Spleen (tissue), 7 donors: Measurements from ENCODE around the gene SIGLECL1.

Experiments
- CTCF ChIP-seq, 11 experiments: fragments of 200-600 bp in 7 of 11; fragments of 450-650 bp in 4 of 11; sonication (generic) in 4 of 11; IDR thresholded peaks in 8 of 11; conservative IDR thresholded peaks in 3 of 11; 1 replicate in 7 of 11; 2 replicates in 4 of 11; pipeline versions ENCODE4 v1.4.0 to v1.8.0; 2016 to 2021; ENCODE audit warnings: antibody characterized with exemption in 11 of 11, inconsistent platforms in 4 of 11, mild to moderate bottlenecking in 1 of 11
- POLR2A ChIP-seq, 3 donors: fragments of 450-650 bp; IDR thresholded peaks; one replicate each; pipeline ENCODE4 v1.5.1; 2017; ENCODE audit warnings: antibody characterized with exemption in 3 of 3, mild to moderate bottlenecking in 1 of 3
- POLR2AphosphoS5 ChIP-seq, 3 donors: sonication (generic); formaldehyde crosslinking; IDR thresholded peaks; one replicate each; pipeline ENCODE4 v1.5.1; 2017; ENCODE audit warnings: antibody characterized with exemption in 3 of 3
- donor health status: DM: no; HTN: no; CAD: no; lungs with moderate emphysema.
- donor health status: DM: no; HTN: no; CAD: no.
- donor health status: DM: no; HTN: no; CAD: no.

GRCh38 chr19:51296336-51297093 is 45.6 kb downstream of the SIGLECL1 start:
- no peak for TF ChIP-seq CTCF (IDR thresholded peaks at IDR 0.05 in 8 of 11, conservative IDR thresholded peaks at IDR 0.05 in 3 of 11)
- no peak for TF ChIP-seq POLR2A (IDR thresholded peaks at IDR 0.05)
- TF ChIP-seq POLR2AphosphoS5 (IDR thresholded peaks at IDR 0.05) = no peak
